Right renal cortex interstitium (tissue), 3 donors: ENCODE data around the gene RAB27A. TPM values are rescaled to one million over a fixed set of nuclear protein-coding genes. Genes with fewer than 3 reads are reported as not detected.
"Not testable (repeated sequence)": the region's sequence is repeated elsewhere in the genome, so short reads cannot be mapped to it uniquely, and the experiment has no call there.

ENCODE experiments used
- DNase-seq, 3 donors: peaks; one replicate each; pipeline ENCODE4 v3.0.0-alpha.2; 2013; ENCODE audit warnings: low read depth in 3 of 3, low spot score in 2 of 3
- polyA plus RNA-seq, 3 donors: library from polyadenylated mRNA; unstranded; fragments of 120-200 nt; gene quantifications; one replicate each; pipeline ENCODE4 v1.2.1, GENCODE V29; 2013; ENCODE audit not compliant: insufficient read length in 3 of 3

RAB27A gene
- 10 to 100 TPM; 15.9 to 19.2 (median 18.7) TPM for polyA plus RNA-seq

GRCh38 chr15:55289746-55290527 lies at the start of gene RAB27A:
Gene RAB27A, minus strand, starts transcription at chr15:55289813. Its CDS starts 54,879 bp downstream, at chr15:55234934.
- peak; percentile 39 to 69 (median 64) for DNase-seq

- DNase-seq = no peak
Observed at GRCh38 chr15:55337160-55337559, 47.5 kb upstream of the RAB27A start.

DNA sequence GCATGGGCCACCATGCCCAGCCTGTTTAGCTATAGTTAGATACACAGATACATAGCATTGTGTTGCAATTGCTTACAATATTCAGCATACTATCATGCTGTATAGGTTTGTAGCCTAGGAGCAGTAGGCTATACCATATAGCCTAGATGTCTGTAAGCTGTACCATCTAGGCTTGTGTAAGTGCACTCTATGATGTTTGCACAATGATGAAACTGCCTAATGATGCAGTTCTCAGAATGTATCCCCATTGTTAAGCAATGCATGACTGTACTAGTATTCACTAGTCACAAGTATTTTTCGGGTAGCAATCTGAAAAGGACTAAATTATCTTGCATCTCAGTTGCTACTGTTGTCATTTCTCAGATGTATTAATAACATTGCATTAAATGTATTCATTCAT lies 45.4 kb upstream of the RAB27A start:
- no peak for DNase-seq

DNA sequence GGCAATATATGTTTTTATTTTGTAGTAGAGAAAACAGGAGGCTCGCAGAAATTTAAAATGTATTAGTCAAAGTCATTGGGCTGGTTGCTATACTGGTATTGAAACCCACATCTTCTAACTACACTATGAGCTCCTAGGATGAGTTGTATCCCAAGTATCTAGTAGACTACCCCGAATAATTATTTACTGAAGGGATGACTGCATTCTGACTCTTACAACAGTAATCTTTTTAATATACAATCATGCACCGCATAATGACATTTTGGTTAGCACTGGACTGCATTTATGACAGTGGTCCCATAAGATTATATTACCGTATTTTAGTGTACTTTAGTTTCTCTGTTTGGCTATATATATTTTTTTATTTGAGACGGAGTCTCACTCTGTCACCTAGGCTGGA lies 44.8 kb upstream of the RAB27A start:
- DNase-seq = no peak

- DNase-seq = no peak
Observed at GRCh38 chr15:55327387-55327786, 37.8 kb upstream of the RAB27A start.

DNA sequence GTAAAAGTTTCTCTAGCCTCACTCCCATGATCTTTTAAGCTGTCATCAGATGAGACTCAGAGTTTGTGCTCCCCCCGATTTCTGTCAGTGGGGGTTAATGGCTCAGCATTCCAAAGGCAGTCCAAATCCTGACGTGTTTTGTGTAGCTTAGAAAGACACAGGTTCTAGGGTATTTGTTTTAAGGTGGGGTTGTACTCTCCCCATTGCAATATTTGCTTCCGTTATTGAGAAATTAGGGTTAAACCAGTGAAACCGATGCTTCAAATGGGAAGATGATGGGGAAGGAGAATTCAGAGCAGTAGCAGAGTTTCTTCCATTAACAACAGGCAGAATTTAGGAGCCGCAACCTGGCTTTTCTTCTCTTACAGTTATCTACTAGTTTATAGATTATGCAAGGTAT lies 32.9 kb upstream of the RAB27A start:
- DNase-seq = no peak

DNA sequence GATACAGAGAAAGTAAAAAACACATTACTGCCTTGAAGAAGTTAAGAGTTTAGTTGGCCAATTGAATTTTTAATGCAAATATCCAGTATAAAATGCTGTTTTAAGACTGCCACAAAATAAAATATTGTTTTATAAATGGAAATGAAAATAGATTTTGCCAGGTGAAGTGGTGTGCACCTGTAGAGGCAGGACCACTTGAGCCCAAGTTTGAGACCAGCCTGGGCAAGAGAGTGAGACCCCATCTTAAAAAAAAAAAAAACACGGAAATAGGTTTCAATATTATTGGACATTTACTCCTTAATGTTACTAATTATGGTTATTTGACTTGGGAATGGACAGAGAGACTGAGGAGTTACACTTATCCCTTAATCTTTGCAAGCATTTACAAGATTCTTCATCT lies 31.4 kb upstream of the RAB27A start:
- DNase-seq = no peak

DNA sequence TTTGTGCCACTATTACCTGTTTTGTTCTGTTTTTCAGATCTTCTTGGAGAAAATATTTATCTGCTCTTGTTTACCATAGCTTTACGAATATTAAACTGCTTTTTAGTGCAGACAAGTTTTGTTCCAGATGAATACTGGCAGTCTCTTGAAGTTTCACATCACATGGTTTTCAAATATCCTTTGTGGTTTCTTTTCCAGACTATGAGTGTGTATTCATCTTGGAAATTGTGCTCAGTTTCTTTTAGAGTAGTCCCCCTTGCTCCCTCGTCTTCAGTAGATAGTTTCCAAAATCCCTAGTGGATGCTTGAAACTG lies 30.6 kb upstream of the RAB27A start:
- no peak for DNase-seq

DNA sequence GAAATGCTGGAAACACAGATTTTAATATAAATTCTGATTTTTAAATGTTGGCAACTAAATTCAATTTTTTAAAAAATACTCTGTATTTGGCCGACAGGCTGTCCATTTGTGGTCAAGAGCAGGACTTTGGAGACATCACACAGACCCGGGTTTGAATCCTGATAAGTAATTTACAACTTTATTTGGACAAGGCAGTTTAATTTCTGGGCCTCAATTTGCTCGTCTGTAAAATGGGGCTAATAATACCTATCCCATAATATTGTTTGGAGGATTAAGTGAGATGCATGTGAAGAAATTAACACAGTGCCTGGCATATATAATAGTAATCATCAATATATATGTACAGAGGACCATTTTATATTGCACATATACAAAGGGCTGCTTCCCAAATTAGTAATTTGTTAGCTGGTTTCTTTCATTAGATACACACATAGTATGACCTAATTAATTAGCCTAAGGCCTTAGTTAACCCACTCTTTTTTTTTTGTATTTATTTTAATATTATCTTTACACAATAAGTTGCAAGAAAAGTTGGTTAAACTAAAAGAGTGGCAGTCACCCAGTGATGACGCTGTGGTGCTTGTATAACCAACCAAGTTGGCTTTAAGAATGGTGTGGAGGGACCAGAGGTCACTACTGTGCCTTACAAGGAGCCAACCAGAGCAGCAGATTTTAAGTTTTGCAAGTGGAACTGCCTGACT lies 30.1 kb upstream of the RAB27A start:
- no peak for DNase-seq

DNA sequence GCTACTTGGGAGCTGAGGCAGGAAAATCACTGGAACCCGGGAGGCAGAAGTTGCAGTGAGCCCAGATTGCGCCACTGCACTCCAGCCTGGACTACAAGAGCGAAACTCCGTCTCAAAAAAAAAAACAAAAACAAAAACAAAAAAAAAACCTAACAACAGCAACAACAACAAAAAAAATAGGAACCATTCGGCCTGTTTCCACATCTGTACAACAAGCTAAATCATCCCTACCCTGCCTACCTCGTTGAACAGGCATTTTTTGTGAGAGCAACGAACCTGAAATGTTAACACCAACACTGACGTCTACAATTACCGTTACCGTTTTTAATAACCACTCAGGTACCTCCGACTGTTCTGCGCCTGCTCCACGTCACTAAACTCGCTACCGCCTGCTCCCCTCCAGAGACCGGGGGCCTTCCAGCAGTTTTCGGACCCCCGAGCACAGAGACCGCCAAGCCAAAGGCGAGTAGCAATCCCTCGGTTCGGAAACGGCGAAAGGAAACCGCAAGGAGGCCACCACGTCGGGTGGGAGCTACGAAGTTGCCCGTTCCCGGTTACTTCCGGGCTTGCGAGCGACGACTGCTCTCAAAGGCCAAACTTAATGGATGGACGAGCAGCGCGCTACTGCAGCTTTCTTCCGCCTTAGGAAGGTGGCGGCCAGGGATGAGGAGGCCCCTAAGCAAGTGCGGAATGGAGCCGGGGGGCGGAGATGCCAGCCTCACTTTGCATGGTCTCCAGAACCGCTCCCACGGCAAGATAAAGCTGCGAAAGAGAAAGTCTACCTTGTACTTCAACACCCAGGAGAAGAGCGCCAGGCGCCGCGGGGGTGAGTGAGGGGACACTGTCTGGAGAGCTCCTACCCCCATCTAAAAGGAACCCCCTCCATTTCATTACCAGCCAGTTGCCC lies 29.2 kb upstream of the RAB27A start, which contains the start of the genes PIGB and PIGBOS1:
Gene PIGB, plus strand, starts transcription at position 635 of the 907 bp plus-strand sequence. Its CDS starts 29 bp downstream, at position 664.
Gene PIGBOS1, minus strand, starts transcription at position 536 of the 907 bp plus-strand sequence. CDS start 1,331 bp downstream, outside the sequence.
- peak; percentile 78 to 85 (median 83) for DNase-seq

DNA sequence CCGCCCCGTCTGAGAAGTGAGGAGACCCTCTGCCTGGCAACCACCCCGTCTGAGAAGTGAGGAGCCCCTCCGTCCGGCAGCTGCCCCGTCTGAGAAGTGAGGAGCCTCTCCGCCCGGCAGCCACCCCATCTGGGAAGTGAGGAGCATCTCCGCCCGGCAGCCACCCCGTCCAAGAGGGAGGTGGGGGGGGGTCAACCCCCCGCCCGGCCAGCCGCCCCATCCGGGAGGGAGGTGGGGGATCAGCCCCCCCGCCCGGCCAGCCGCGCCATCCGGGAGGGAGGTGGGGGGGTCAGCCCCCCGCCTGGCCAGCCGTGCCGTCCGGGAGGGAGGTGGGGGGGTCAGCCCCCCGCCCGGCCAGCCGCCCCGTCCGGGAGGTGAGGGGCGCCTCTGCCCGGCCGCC lies 13.2 kb upstream of the RAB27A start:
- DNase-seq = not testable (repeated sequence)

DNA sequence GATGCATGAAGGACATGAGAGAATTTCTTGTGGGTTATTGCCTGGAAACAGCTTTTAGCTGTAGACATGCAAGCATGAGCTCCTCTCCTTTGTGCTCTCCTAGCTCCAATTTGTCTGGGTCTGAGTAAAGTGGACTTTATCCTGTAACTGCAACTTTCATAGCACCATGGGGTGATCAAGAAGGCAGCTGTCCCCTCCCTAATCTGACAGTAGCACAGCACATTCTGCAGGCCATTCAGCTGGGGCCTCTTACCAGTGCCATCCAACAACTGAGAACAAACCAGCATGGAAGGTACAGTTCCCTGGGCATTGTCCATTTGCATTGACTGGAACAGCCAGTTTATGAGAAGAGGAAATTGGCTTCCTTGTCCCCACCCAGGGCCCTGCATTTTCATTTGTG lies 7.7 kb upstream of the RAB27A start:
- no peak for DNase-seq

DNA sequence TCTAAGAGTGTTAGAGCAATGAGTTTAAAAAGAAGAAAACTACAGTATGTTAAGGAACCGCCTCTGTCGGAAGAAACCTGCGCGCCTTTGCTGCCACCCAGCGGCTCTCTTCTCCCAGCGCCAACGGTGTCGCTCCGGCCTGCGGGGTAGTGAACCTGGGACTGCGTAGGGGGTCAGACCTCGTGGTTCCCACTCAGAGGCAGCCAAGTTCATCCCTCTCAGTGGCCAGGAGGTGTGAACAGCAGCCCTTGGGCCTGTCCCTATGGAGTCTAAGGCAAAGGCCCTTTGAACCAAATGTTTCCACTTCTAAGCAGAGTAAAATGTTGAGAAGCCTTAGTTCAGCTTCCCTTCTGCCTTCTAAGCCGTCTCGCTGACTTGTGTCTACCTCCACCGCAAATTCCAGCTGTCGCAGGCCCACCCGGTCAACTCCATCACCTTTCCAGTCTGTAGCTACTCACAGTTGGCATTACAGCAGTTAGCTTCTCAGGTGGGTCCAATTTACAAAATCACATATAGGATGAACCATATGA lies 980 bp upstream of the RAB27A start:
- peak in 2 of 3 donors; percentile 73 to 76 for DNase-seq

- no peak for DNase-seq
Observed at GRCh38 chr15:55289011-55289745, 435 bp downstream of the RAB27A start.

- DNase-seq = no peak
Observed at GRCh38 chr15:55288006-55288717, 1.5 kb downstream of the RAB27A start.

- not testable (repeated sequence) for DNase-seq
Observed at GRCh38 chr15:55286442-55287189, 3.0 kb downstream of the RAB27A start.

DNA sequence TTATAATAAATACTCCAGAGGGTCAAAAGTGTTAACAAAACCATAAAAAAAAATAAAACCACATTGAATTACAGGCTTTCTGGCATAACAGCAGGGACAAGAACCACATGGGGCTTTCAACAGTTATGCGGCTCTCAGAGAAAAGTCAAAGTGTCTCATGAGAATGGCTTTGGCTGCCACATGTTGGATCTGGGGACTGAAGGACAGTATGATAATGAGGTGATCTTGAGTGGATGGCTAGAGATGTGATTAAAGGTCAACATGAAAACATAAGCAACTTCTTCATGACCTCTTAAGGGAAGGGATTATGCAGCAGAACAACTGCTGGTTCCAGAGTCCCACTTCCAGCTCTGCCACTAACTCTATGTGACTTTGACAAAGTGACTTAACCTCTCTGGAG lies 5.2 kb downstream of the RAB27A start:
- DNase-seq = no peak

DNA sequence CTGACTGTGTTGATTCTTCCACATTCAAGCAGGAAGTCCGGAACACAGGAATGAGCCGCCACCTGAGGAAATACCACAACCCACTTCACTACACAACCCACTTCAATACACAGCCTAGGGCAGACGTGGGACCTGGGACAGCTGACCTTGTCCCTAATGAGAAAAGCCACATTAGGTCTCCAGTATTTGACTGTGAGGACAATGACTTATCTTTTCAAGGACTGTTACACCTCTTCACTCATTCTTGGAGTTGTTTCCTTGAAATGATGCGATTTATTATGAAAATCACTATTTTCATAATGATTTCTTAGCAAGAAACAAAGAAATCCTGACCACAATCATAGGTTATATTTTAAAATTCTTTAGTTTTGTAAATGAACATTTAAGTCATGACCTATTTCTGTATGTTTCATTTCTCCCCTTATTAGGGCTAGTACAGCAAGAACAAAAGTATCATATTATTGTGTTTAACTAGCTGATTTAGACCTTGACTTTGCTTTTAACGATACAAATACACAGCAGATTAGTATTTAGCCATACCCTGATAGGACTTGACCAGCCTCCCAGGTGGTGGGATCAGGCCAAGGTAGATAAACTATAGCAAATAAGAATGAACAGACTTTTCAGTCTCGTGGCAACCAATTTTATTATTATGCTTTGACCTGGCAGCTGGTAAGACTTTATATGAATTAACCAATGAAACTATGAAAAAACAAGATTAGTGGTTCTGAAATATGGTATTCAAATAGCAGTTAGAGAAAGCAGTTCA lies 6.0 kb downstream of the RAB27A start:
- DNase-seq = no peak
